ENCODE measurements around the gene AP1S2. TPM values are rescaled to one million over a fixed set of nuclear protein-coding genes. Genes with fewer than 3 reads are reported as not detected.
A peak's percentile ranks its signal among the peaks of the same experiment; 100 is the strongest.

Gene AP1S2
- total and polyA plus RNA-seq, 9 of the 15 experiments (the other 6 are each of a cell fraction or from before 2014, with no cell fraction given): 11.1 to 64.2 (median 25.8) TPM

- no peak overlapping the region for H3K27ac ChIP-seq (ENCODE audit: extremely low read depth, low read depth, low read length)
- H3K4me3 ChIP-seq: no peak overlapping the region
- in situ Hi-C loops (cut with MboI) (no loop called here), intact Hi-C loops (cut with micrococcal nuclease) (no loop called here)
- DNase-seq (ENCODE audit: extremely low read depth in 1 of 4, low spot score in 3 of 4) (no peak), ATAC-seq (no peak), FAIRE-seq (no peak)
- no peak overlapping the region for H3K4me2 ChIP-seq (ENCODE audit: insufficient read depth, low read length)
- BruUV-seq (replicated peaks): no TSS peak
- H3K9me1 ChIP-seq (ENCODE audit: control insufficient read depth, insufficient read depth, low read length): no peaks in the 10 kb centered on the region
- ChIA-PET POLR2A (no interaction called here), CTCF (ENCODE audit: low intra/inter-chr PET ratio) (no interaction called here)
- no peaks in the 10 kb centered on the region for H3K9me3 ChIP-seq (replicated peaks; ENCODE audit: control insufficient read depth, insufficient read depth, low read depth, low read length)
- no peak overlapping the region for H3K9ac ChIP-seq (ENCODE audit: insufficient read depth in 1 of 2, low read depth in 2 of 2, low read length in 2 of 2)
- H3K4me1 ChIP-seq (replicated peaks in 1 of 2; ENCODE audit: control insufficient read depth in 2 of 2, insufficient read depth in 2 of 2, low read length in 2 of 2): no peaks in the 10 kb centered on the region
- WGBS (ENCODE audit: insufficient coverage, low coverage, missing lambda C conversion rate): 63% methylated on average over 1 of the region's 1 CpG
- H3K79me2 ChIP-seq (ENCODE audit: control insufficient read depth, insufficient read depth, low read length): no peaks in the 10 kb centered on the region
- H2AFZ ChIP-seq (ENCODE audit: low read depth, low read length): no peak overlapping the region
- no peak for TF ChIP-seq CEBPG (CRISPR knock-in tag; IDR thresholded peaks at IDR 0.05)
- TF ChIP-seq CEBPG (tag; conservative IDR thresholded peaks at IDR 0.05 in 1 of 2, IDR thresholded peaks at IDR 0.05 in 1 of 2): 0 out of 4 replicates have a peak, but pooled peaks of 1 of the 2 experiments have one; percentile 29
- TF ChIP-seq RREB1 (CRISPR knock-in tag; IDR thresholded peaks at IDR 0.05): no peak
- H3K27me3 ChIP-seq (ENCODE audit: control insufficient read depth in 2 of 2, insufficient read depth in 2 of 2, low read length in 2 of 2): no peaks in the 10 kb centered on the region
- H3K36me3 ChIP-seq (ENCODE audit: control insufficient read depth, insufficient read depth, low read length): 0 out of 3 replicates have a peak, but pooled peaks cover 8% of the 10 kb centered on the region
- H4K20me1 ChIP-seq (replicated peaks; ENCODE audit: control insufficient read depth, insufficient read depth, low read length): no peaks in the 10 kb centered on the region
Observed at GRCh38 chrX:15829217-15829616, 25.4 kb downstream of the AP1S2 start.
